Measurements from ENCODE around the gene OBSL1.

Gene OBSL1

DNA sequence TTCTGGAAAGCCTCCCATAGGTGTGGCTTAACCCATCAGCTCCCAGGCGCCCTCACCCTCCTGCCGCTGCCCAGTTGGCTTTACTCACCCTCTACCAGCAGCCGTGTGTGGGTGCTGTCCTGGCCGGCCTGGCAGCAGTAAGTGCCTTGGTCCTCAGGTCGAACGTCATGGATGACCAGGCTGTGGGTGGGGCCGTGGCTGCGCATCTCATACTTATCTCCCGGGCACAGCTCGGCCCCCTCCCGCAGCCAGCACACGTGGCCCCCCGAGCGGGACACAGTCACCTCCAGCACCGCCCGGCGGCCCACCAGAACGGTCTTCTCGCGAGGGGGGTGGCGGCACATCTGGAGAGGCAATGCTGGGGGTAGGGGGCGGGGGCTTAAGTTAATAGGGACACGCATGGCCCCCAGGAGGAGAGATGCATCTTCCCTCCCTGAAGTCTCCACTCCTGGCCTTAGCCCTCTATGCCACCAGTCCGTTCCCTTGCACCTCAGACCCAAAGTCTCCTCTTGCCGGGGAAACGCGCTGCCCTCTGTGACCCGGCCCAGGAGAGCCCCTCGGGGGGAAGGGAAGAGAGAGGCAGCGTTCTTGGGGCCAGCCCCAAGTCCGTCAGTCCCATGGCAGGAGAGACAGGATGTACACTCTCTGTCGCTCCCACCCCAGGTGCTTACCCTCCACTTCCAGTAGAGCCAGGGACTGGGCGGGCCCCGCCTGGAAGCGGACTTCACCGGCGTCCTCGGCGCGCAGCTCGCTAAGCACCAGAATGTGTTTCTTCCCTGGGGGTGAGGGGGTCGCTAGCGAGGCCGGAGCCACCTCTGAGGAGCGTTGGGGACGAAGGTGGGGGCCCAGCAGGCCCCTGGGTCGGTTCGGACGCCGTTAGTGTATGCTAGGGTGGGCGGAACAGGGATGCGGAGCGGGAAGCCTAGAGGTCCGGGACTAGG is 19.6 kb downstream of the OBSL1 start:
- Histone ChIP-seq H3K4me3 (ENCODE audit: low read depth, low read length) (peak overlapping the region; percentile 72), H3K36me3 (peaks cover 5% of the 10 kb centered on the region), H3K9me3 (no peaks in the 10 kb centered on the region), H3K4me1 (peaks cover 5% of the 10 kb centered on the region; the same call in 1 of the 2 replicates), H3K27me3 (no peaks in the 10 kb centered on the region)
- peak; percentile 76 for DNase-seq
- TF ChIP-seq, protein P1, sequence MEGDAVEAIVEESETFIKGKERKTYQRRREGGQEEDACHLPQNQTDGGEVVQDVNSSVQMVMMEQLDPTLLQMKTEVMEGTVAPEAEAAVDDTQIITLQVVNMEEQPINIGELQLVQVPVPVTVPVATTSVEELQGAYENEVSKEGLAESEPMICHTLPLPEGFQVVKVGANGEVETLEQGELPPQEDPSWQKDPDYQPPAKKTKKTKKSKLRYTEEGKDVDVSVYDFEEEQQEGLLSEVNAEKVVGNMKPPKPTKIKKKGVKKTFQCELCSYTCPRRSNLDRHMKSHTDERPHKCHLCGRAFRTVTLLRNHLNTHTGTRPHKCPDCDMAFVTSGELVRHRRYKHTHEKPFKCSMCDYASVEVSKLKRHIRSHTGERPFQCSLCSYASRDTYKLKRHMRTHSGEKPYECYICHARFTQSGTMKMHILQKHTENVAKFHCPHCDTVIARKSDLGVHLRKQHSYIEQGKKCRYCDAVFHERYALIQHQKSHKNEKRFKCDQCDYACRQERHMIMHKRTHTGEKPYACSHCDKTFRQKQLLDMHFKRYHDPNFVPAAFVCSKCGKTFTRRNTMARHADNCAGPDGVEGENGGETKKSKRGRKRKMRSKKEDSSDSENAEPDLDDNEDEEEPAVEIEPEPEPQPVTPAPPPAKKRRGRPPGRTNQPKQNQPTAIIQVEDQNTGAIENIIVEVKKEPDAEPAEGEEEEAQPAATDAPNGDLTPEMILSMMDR (IDR thresholded peaks at IDR 0.05; ENCODE audit: low read depth, low read length) = no peak

DNA sequence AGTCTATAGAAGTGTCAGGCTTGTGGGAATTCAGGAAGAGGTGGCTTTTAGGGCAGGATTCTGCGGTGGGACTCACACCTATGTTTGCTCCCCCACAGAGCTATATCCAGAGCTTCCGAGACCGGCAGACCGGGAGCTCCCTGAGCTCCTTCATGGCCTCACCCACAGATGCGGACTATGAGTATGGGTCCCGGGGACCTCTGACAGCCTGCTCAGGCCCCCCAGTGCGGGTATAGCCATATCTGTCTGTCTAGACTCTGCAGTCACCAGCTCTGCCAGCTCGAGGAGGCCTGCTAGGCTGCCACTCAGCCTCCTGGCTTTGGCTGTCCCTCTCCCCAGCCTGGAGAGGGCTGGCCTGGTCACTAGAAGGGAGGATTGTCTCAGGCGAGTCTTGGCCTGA is 21.7 kb downstream of the OBSL1 start:
- no peaks in the 10 kb centered on the region for H3K9me3 ChIP-seq
- H3K27me3 ChIP-seq = no peaks in the 10 kb centered on the region
- DNase-seq = no peak
- H3K36me3 ChIP-seq = peaks cover 5% of the 10 kb centered on the region
- H3K4me1 ChIP-seq = peaks cover 5% of the 10 kb centered on the region; the same call in 1 of the 2 replicates
- H3K4me3 ChIP-seq (ENCODE audit: low read depth, low read length) = no peak overlapping the region
- TF ChIP-seq, protein P1 (IDR thresholded peaks at IDR 0.05; ENCODE audit: low read depth, low read length) = no peak

DNA sequence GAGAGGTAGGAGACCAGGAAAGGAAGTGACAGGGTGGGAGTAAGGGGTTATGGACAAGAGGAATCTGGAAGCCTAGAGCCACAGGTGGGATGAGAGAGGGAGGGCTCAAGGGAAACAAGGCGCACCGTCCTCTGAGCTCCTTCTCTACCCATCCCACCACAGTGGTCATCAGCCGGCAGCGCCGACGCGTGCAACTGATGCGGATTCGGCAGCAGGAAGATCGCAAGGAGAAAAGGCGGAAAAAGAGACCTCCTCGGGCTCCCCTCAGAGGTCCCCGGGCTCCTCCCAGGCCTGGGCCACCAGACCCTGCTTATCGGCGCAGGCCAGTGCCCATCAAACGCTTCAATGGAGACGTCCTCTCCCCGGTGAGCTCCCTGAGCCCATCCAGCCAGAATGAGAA is 22.3 kb downstream of the OBSL1 start:
- Histone ChIP-seq H3K4me1 (peaks cover 5% of the 10 kb centered on the region; the same call in 1 of the 2 replicates), H3K4me3 (ENCODE audit: low read depth, low read length) (no peak overlapping the region), H3K9me3 (no peaks in the 10 kb centered on the region), H3K27me3 (no peaks in the 10 kb centered on the region), H3K36me3 (peaks cover 5% of the 10 kb centered on the region)
- TF ChIP-seq, protein P1 (IDR thresholded peaks at IDR 0.05; ENCODE audit: low read depth, low read length) = no peak
- DNase-seq = no peak

DNA sequence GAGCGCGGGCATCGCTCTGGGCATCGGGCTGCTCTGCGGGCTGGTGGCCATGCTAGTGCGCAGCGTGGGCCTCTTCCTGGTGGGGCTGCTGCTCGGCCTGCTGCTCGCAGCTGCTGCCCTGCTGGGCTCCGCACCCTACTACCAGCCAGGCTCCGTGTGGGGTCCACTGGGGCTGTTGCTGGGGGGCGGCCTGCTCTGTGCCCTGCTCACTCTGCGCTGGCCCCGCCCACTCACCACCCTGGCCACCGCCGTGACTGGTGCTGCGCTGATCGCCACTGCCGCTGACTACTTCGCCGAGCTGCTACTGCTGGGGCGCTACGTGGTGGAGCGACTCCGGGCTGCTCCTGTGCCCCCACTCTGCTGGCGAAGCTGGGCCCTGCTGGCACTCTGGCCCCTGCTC is 23.7 kb downstream of the OBSL1 start:
- H3K36me3 ChIP-seq = peaks cover 5% of the 10 kb centered on the region
- H3K4me1 ChIP-seq = no peaks in the 10 kb centered on the region
- no peak overlapping the region for H3K4me3 ChIP-seq (ENCODE audit: low read depth, low read length)
- H3K9me3 ChIP-seq = no peaks in the 10 kb centered on the region
- TF ChIP-seq, protein P1 (IDR thresholded peaks at IDR 0.05; ENCODE audit: low read depth, low read length) = no peak
- H3K27me3 ChIP-seq = no peaks in the 10 kb centered on the region
- DNase-seq = no peak

DNA sequence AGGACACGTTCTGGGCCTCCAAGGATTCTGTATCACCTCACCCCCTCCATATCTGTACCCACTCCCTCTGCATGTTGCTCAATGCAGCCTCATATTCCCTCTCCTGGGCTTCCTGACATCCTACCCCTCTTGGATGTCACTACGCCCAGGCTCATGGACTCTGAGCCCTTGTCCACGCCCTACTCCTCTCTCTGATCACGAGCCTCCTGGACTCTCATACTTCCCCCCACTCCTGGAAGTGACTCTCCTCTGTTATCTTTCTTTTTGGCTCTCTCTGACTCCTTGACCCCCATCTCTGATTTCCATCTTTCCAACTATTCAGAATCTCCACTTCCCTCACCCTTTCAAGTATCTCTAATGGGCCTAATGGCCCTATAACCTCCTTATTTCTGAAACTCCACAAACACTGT is 25.4 kb downstream of the OBSL1 start:
- no peak overlapping the region for H3K4me3 ChIP-seq (ENCODE audit: low read depth, low read length)
- no peak for DNase-seq
- H3K9me3 ChIP-seq = no peaks in the 10 kb centered on the region
- no peaks in the 10 kb centered on the region for H3K4me1 ChIP-seq
- H3K27me3 ChIP-seq = no peaks in the 10 kb centered on the region
- peaks cover 12% of the 10 kb centered on the region for H3K36me3 ChIP-seq
- TF ChIP-seq, protein P1 (IDR thresholded peaks at IDR 0.05; ENCODE audit: low read depth, low read length) = no peak
